Pancreas (tissue), 10 donors: ENCODE measurements around the gene CCDC127. TPM values are rescaled to one million over a fixed set of nuclear protein-coding genes. Genes with fewer than 3 reads are reported as not detected.
A peak's percentile ranks its signal among the peaks of the same experiment; 100 is the strongest.

Source experiments
- ATAC-seq, 4 donors: fragments of 200-7000 bp; cut with Tn5 transposase; one replicate each; pipeline versions ENCODE4 v1.8.0 to v1.9.1; 2020; ENCODE audit warnings: mild to moderate bottlenecking in 4 of 4, moderate library complexity in 4 of 4
- DNase-seq, 6 donors: peaks; one replicate each; pipeline ENCODE4 v3.0.0-alpha.2; 2020
- FAIRE-seq: peaks from 2 replicates; lab custom pipeline; 2012; peaks lifted over from hg19 to GRCh38; lab: Jason Lieb, UNC
- H3K27ac ChIP-seq, 4 donors: fragments of 200-600 bp; sonication (generic); 1 replicate in 3 of 4; 2 replicates in 1 of 4; pipeline versions ENCODE4 v1.5.0 to v1.8.0; 2020
- H3K27me3 ChIP-seq, 4 donors: fragments of 200-600 bp; one replicate each; pipeline ENCODE4 v1.8.0; 2021
- H3K36me3 ChIP-seq, 3 donors: fragments of 200-600 bp; sonication (generic) in 1 of 3; one replicate each; pipeline versions ENCODE4 v1.5.0 to v1.8.0; 2020 to 2021
- H3K4me1 ChIP-seq, 3 donors: fragments of 200-600 bp; one replicate each; pipeline ENCODE4 v1.8.0; 2021
- H3K4me3 ChIP-seq, 4 donors: fragments of 200-600 bp; sonication (generic) in 2 of 4; one replicate each; pipeline versions ENCODE4 v1.5.0 to v1.8.0; 2020 to 2021
- H3K9me3 ChIP-seq, 4 donors: fragments of 200-600 bp; one replicate each; pipeline ENCODE4 v1.8.0; 2021
- CTCF ChIP-seq, 4 donors: fragments of 200-600 bp; sonication (generic) in 3 of 4; IDR thresholded peaks; one replicate each; pipeline versions ENCODE4 v1.5.0 to v1.8.0; 2021; ENCODE audit warnings: antibody characterized with exemption in 4 of 4
- WGBS, 2 donors: extraction: QIAGEN DNeasy Blood & Tissue Kit; methylation state at CpG; one replicate each; pipeline ENCODE4 v1.1.7; 2013; 5-methylcytosine and 5-hydroxymethylcytosine counted together
- intact Hi-C, 3 donors: fragments of 100-400 bp; cut with DNase I; formaldehyde crosslinking; loops; one replicate each; pipeline versions ENCODE4 v1.11.1 to v1.14.2; 2022
- polyA plus RNA-seq, 2 donors: library from polyadenylated mRNA; stranded (reverse); fragments of 200-250 nt; gene quantifications; one replicate each; pipeline ENCODE4 v1.2.3, GENCODE V29; 2013
- total RNA-seq, 6 donors: library from RNA; stranded (reverse); fragmentation: NEBNext Ultra II Directional in 4 of 6; extraction: Animal tissue kit (Norgen Biotek cat#: 25700) in 4 of 6; gene quantifications; one replicate each; pipeline versions ENCODE4 v1.2.1 to v1.2.4, GENCODE V29; 2021 to 2023
- donor health status: healthy with polysubstance abuse.
- donor health status: DM: no; HTN: no; CAD: no; lungs with moderate emphysema.
- donor health status: DM: no; HTN: no; CAD: no.
- donor health status: control.
- donor health status: control.
- donor health status: Bipolar disorder and iron deficiency.
- donor health status: DM: yes; HTN: yes; CAD: no.
- donor health status: DM: no; HTN: no; CAD: no.
- donor health status: DM: no; HTN: no; CAD: no.
- donor health status: DM: yes; HTN: yes; CAD: no.

Gene CCDC127
- total and polyA plus RNA-seq, 8 donors = 1.2 to 3.9 (median 1.9) TPM

DNA sequence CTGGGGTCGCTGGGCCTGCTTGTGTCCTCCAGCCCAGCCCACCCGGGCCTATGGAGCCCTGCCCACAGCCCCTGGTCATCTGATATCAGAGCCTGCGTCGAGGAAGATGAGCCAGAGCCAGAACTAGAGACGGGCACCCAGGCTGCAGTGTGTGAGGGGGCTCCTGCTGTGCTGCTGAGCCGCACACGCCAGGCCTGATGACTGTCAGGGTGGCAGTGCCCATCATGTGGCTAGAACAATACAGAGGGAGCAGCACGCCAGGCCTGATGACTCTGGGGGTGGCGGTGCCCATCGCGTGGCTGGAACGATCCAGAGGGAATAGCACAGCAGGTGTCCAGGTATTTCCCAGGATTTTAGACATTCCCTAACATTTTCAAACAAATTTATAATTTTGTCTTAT, 35.8 kb downstream of the CCDC127 start:
- TF ChIP-seq CTCF (IDR thresholded peaks at IDR 0.05) = no peak

DNA sequence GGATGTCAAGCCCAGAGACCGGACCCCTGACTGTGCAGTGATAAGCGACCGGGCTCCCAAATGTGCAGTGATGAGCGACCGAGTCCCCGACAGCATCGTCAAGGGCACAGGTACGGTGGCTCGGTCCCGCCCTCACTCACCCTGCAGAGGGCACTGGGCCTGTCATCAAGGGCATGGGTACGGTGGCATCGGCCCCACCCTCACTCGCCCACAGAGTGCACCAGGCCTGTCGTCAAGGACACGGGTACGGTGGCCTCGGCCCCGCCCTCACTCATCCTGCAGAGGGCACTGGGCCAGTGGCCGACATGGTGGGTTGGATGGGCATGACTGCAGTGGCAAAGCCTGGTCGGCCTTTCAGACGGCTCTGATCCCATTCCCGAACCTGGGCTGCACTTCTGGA, 36.4 kb downstream of the CCDC127 start:
- FAIRE-seq = no peak
- H3K4me3 ChIP-seq = no peak overlapping the region
- H3K9me3 ChIP-seq = no peaks in the 10 kb centered on the region
- H3K27me3 ChIP-seq = no peaks in the 10 kb centered on the region
- no peaks in the 10 kb centered on the region for H3K4me1 ChIP-seq
- H3K36me3 ChIP-seq = no peaks in the 10 kb centered on the region
- DNase-seq = peak in 1 of 6 donors; percentile 73
- 72 to 84% methylated on average over 22 of the region's 22 CpGs for WGBS, 2 donors
- H3K27ac ChIP-seq = no peak overlapping the region
- ATAC-seq = no peak
- intact Hi-C loops = no loop called here
- TF ChIP-seq CTCF (IDR thresholded peaks at IDR 0.05) = no peak

More for the DNA sequence above, 35.8 kb downstream of the CCDC127 start:
- Histone ChIP-seq H3K36me3 (no peaks in the 10 kb centered on the region), H3K27ac (no peak overlapping the region), H3K27me3 (no peaks in the 10 kb centered on the region), H3K4me1 (no peaks in the 10 kb centered on the region), H3K4me3 (no peak overlapping the region), H3K9me3 (no peaks in the 10 kb centered on the region)
- peak in 1 of 6 donors; percentile 33 for DNase-seq
- no peak for FAIRE-seq
- intact Hi-C loops = no loop called here
- no peak for ATAC-seq
- 84 to 93% methylated on average over 12 of the region's 12 CpGs for WGBS, 2 donors

- no peak overlapping the region for H3K4me3 ChIP-seq
- intact Hi-C loops = no loop called here
- no peak for TF ChIP-seq CTCF (IDR thresholded peaks at IDR 0.05)
- FAIRE-seq (no peak), ATAC-seq (no peak), DNase-seq (peak in 1 of 6 donors; percentile 23)
- H3K27ac ChIP-seq = no peak overlapping the region
- H3K4me1 ChIP-seq = no peaks in the 10 kb centered on the region
- no peaks in the 10 kb centered on the region for H3K36me3 ChIP-seq
- H3K27me3 ChIP-seq = no peaks in the 10 kb centered on the region
- 77 to 86% methylated on average over 9 of the region's 9 CpGs for WGBS, 2 donors
- H3K9me3 ChIP-seq = no peaks in the 10 kb centered on the region
Observed at GRCh38 chr5:181160-181559, 36.8 kb downstream of the CCDC127 start.

DNA sequence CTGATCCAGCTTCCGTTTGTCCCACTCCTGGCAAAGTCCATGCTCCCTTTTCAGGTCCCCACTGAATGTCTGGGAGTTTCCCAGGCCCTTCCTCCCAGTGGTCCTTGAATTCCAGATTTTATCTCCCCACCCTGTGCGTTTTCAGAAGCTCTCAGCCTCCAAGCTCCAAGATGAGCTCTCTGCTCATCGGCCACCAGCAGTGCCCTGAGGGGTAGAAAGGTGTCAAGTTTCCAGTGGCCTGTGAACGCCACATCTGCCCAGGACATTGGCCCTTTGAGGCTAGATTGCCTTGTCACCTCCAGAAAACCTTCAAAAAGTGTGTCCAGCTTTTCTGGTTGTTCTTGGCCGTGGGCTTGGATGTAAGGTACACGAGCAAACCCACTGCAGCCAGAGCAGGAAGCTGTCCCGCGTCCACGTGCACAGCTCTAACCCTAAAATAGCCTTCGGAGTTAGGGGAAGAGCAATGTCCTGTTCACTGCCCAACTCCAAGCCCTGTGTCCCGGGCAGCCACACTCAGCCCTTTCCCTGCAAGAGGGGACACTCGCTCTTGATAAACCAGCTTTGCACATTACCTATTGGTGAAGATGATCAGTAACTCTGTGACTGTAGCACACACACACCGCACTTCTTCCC, 37.6 kb downstream of the CCDC127 start:
- FAIRE-seq = no peak
- TF ChIP-seq CTCF (IDR thresholded peaks at IDR 0.05) = no peak
- Histone ChIP-seq H3K9me3 (no peaks in the 10 kb centered on the region), H3K4me3 (no peak overlapping the region), H3K36me3 (no peaks in the 10 kb centered on the region), H3K27ac (no peak overlapping the region), H3K4me1 (no peaks in the 10 kb centered on the region), H3K27me3 (no peaks in the 10 kb centered on the region)
- WGBS, 2 donors = 58 to 69% methylated on average over 13 of the region's 13 CpGs
- peak in 1 of 6 donors; percentile 14 for DNase-seq
- ATAC-seq = no peak
- intact Hi-C loops = no loop called here

GRCh38 chr5:179401-179800, 38.6 kb downstream of the CCDC127 start:
- WGBS, 2 donors = 74 to 85% methylated on average over 7 to 9 of the region's 9 CpGs
- no peaks in the 10 kb centered on the region for H3K27me3 ChIP-seq
- intact Hi-C loops = no loop called here
- FAIRE-seq (no peak), DNase-seq (peak in 1 of 6 donors; percentile 19), ATAC-seq (no peak)
- no peak overlapping the region for H3K27ac ChIP-seq
- no peak overlapping the region for H3K4me3 ChIP-seq
- no peak for TF ChIP-seq CTCF (IDR thresholded peaks at IDR 0.05)
- H3K4me1 ChIP-seq = no peaks in the 10 kb centered on the region
- no peaks in the 10 kb centered on the region for H3K36me3 ChIP-seq
- H3K9me3 ChIP-seq = no peaks in the 10 kb centered on the region
